Breast epithelium (tissue), 4 donors: ENCODE data around the gene PHKB. TPM values are rescaled to one million over a fixed set of nuclear protein-coding genes. Genes with fewer than 3 reads are reported as not detected.
"Not testable (repeated sequence)": the region's sequence is repeated elsewhere in the genome, so short reads cannot be mapped to it uniquely, and the experiment has no call there.

Experiments used
- DNase-seq, 2 donors: peaks; one replicate each; pipeline ENCODE4 v3.0.0-alpha.2; 2019; ENCODE audit warnings: low spot score in 2 of 2
- H3K27ac ChIP-seq, 2 donors: fragments of 200-600 bp; sonication (generic) in 1 of 2; one replicate each; pipeline ENCODE4 v1.5.1; 2016 to 2019; ENCODE audit warnings: mild to moderate bottlenecking in 1 of 2
- H3K27me3 ChIP-seq, 2 donors: fragments of 200-600 bp; sonication (generic) in 1 of 2; one replicate each; pipeline versions ENCODE4 v1.5.1 to v1.6.0; 2017 to 2019; ENCODE audit warnings: control low read depth in 1 of 2, mild to moderate bottlenecking in 1 of 2
- H3K36me3 ChIP-seq: fragments of 200-600 bp; one replicate; pipeline ENCODE4 v1.5.1; 2019
- H3K4me1 ChIP-seq, 2 donors: fragments of 200-600 bp; sonication (generic); one replicate each; pipeline ENCODE4 v1.5.1; 2016 to 2019; ENCODE audit warnings: control low read depth in 1 of 2
- H3K4me3 ChIP-seq, 3 donors: fragments of 200-600 bp; sonication (generic); 1 replicate in 2 of 3; 2 replicates in 1 of 3; pipeline ENCODE4 v1.5.1; 2016 to 2019; ENCODE audit warnings: mild to moderate bottlenecking in 3 of 3, moderate library complexity in 2 of 3
- H3K9me3 ChIP-seq, 2 donors: fragments of 200-600 bp; sonication (generic) in 1 of 2; one replicate each; pipeline ENCODE4 v1.5.1; 2016 to 2019; ENCODE audit warnings: control low read depth in 1 of 2
- CTCF ChIP-seq, 3 donors: fragments of 450-650 bp; IDR thresholded peaks; one replicate each; pipeline ENCODE4 v1.5.1; 2016 to 2017; ENCODE audit warnings: antibody characterized with exemption in 3 of 3, mild to moderate bottlenecking in 3 of 3, moderate library complexity in 3 of 3
- POLR2A ChIP-seq: fragments of 450-650 bp; IDR thresholded peaks from one replicate; pipeline ENCODE4 v1.6.1; 2016; ENCODE audit warnings: antibody characterized with exemption, mild to moderate bottlenecking, moderate library complexity
- POLR2AphosphoS5 ChIP-seq, 3 donors: sonication (generic); formaldehyde crosslinking; IDR thresholded peaks; one replicate each; pipeline ENCODE4 v1.6.1; 2017; ENCODE audit warnings: antibody characterized with exemption in 3 of 3
- intact Hi-C: fragments of 100-400 bp; cut with DNase I; formaldehyde crosslinking; loops from one replicate; pipeline ENCODE4 v1.15.1; 2023; ENCODE audit warnings: low total_unique reads
- total RNA-seq, 3 donors: library from RNA; depleted of rRNA; stranded (reverse); fragments of >200 nt; gene quantifications; one replicate each; pipeline ENCODE4 v1.1.0, GENCODE V29; 2016

The PHKB gene
- total RNA-seq, 3 donors from 2014 or later, result 77.9 to 111 (median 78.3) TPM

- H3K36me3 ChIP-seq, result no peaks in the 10 kb centered on the region
- no peak for DNase-seq
- no peak for TF ChIP-seq POLR2AphosphoS5 (IDR thresholded peaks at IDR 0.05)
- TF ChIP-seq CTCF (IDR thresholded peaks at IDR 0.05), result no peak
- TF ChIP-seq POLR2A, result no peak
- H3K27me3 ChIP-seq, result no peaks in the 10 kb centered on the region
- no peaks in the 10 kb centered on the region for H3K4me1 ChIP-seq
- no peak overlapping the region for H3K27ac ChIP-seq
- intact Hi-C loops, result no loop called here
- no peak overlapping the region for H3K4me3 ChIP-seq
- no peaks in the 10 kb centered on the region for H3K9me3 ChIP-seq
These were observed 9.7 kb downstream of the PHKB start for GRCh38 chr16:47470810-47471209.

GRCh38 chr16:47473004-47473403 is 11.9 kb downstream of the PHKB start:
- H3K4me3 ChIP-seq, H3K27me3 ChIP-seq, H3K9me3 ChIP-seq, DNase-seq, H3K27ac ChIP-seq, H3K4me1 ChIP-seq, intact Hi-C loops, H3K36me3 ChIP-seq: not testable (repeated sequence)

GRCh38 chr16:47473792-47474191 is 12.7 kb downstream of the PHKB start:
- no peak overlapping the region for H3K4me3 ChIP-seq
- no peaks in the 10 kb centered on the region for H3K4me1 ChIP-seq
- no peaks in the 10 kb centered on the region for H3K36me3 ChIP-seq
- TF ChIP-seq POLR2A (no peak), POLR2AphosphoS5 (IDR thresholded peaks at IDR 0.05) (no peak), CTCF (IDR thresholded peaks at IDR 0.05) (no peak)
- no peak overlapping the region for H3K27ac ChIP-seq
- DNase-seq, result no peak
- H3K27me3 ChIP-seq, result no peaks in the 10 kb centered on the region
- H3K9me3 ChIP-seq, result no peaks in the 10 kb centered on the region
- intact Hi-C loops, result no loop called here

DNA sequence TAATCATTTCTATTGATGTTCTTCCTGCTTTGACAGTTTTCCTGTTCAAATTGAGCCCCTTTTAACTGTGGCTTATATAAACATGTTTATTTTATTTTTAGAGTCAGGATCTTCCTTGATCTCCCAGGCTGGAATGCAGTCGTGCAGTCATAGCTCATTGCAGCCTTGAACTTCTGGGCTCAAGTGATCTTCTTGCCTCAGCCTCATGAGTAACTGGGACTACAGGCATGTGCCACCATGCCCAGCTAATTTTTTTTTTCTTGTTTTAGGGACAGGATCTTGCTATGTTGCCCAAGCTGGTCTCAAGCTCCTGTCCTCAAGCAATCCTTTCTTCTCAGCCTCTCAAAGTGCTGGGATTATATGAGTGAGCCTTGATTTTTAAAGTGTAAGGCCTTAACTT is 14.7 kb downstream of the PHKB start:
- intact Hi-C loops, result no loop called here
- no peak overlapping the region for H3K4me3 ChIP-seq
- DNase-seq, result no peak
- H3K27me3 ChIP-seq, result no peaks in the 10 kb centered on the region
- no peaks in the 10 kb centered on the region for H3K4me1 ChIP-seq
- H3K36me3 ChIP-seq, result no peaks in the 10 kb centered on the region
- TF ChIP-seq POLR2A (no peak), POLR2AphosphoS5 (IDR thresholded peaks at IDR 0.05) (no peak), CTCF (IDR thresholded peaks at IDR 0.05) (no peak)
- H3K9me3 ChIP-seq, result no peaks in the 10 kb centered on the region
- H3K27ac ChIP-seq, result no peak overlapping the region

DNA sequence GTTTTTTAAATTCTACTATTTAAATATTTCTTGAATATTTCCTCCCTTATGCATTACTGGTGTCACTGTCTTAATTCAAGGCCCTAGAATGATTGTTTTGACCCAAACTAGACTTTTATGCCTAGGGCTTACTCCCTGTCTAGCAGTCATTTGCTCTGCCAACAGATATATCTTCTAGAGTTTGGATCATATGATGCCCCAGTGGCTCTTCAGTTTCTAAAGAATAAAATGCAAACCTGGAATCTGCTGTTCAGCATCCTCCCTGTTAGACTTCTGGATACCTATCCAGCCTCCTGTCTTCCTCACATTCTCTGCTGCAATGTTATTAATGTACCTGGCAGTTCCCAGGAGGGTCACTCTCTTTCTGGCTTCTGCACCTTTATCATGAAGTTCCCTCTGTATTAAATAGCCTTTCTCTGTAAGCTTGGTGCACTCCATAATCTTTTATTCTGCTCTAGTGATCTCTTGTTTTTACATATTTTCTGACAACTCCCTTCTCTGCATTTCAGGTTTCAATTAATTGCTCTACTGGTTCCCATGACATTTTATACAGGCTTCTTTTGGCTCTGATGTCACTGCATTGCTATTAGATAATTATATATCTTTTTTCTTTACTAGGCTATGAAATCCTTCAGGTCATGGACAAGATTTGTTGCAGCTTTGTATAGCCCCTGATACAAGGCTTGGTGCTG is 15.7 kb downstream of the PHKB start:
- H3K27ac ChIP-seq, result no peak overlapping the region
- H3K36me3 ChIP-seq, result no peaks in the 10 kb centered on the region
- no peak for DNase-seq
- TF ChIP-seq POLR2A (no peak), POLR2AphosphoS5 (IDR thresholded peaks at IDR 0.05) (no peak), CTCF (IDR thresholded peaks at IDR 0.05) (no peak)
- H3K4me1 ChIP-seq, result no peaks in the 10 kb centered on the region
- H3K4me3 ChIP-seq, result no peak overlapping the region
- intact Hi-C loops, result no loop called here
- no peaks in the 10 kb centered on the region for H3K9me3 ChIP-seq
- H3K27me3 ChIP-seq, result no peaks in the 10 kb centered on the region

GRCh38 chr16:47477679-47478078 is 16.5 kb downstream of the PHKB start:
- no peak for DNase-seq
- Histone ChIP-seq H3K9me3 (no peaks in the 10 kb centered on the region), H3K4me3 (no peak overlapping the region), H3K27ac (no peak overlapping the region), H3K36me3 (no peaks in the 10 kb centered on the region), H3K4me1 (no peaks in the 10 kb centered on the region), H3K27me3 (no peaks in the 10 kb centered on the region)
- intact Hi-C loops, result no loop called here
- no peak for TF ChIP-seq POLR2A
- TF ChIP-seq POLR2AphosphoS5 (IDR thresholded peaks at IDR 0.05), result no peak
- no peak for TF ChIP-seq CTCF (IDR thresholded peaks at IDR 0.05)
